Body of pancreas (tissue), 4 donors: ENCODE data around the gene CREB5. TPM values are rescaled to one million over a fixed set of nuclear protein-coding genes. Genes with fewer than 3 reads are reported as not detected.

Experiments used
- ATAC-seq: fragments of 150-250 bp; one replicate; pipeline ENCODE4 v1.9.1; 2016
- DNase-seq, 4 donors: peaks; one replicate each; pipeline ENCODE4 v3.0.0-alpha.2; 2019
- H3K27ac ChIP-seq, 4 donors: fragments of 200-600 bp; sonication (generic); 1 replicate in 3 of 4; 2 replicates in 1 of 4; pipeline versions ENCODE4 v1.5.1 to v1.6.1; 2016 to 2019; ENCODE audit warnings: mild to moderate bottlenecking in 1 of 4, mixed read lengths in 1 of 4, moderate library complexity in 1 of 4
- H3K27me3 ChIP-seq, 2 donors: fragments of 200-600 bp; sonication (generic); one replicate each; pipeline ENCODE4 v1.6.0; 2016; ENCODE audit warnings: mild to moderate bottlenecking in 1 of 2
- H3K36me3 ChIP-seq, 2 donors: fragments of 200-600 bp; sonication (generic); replicated peaks in 1 of 2; 2 replicates each; pipeline ENCODE4 v1.5.1; 2016; ENCODE audit warnings: low read depth in 2 of 2; ENCODE audit not compliant: insufficient read depth in 1 of 2
- H3K4me1 ChIP-seq: fragments of 200-600 bp; sonication (generic); one replicate; pipeline ENCODE4 v1.6.0; 2016
- H3K4me3 ChIP-seq, 2 donors: fragments of 200-600 bp; sonication (generic); 1 replicate in 1 of 2; 2 replicates in 1 of 2; pipeline ENCODE4 v1.5.1; 2016 to 2019
- H3K9me3 ChIP-seq, 3 donors: fragments of 200-600 bp; sonication (generic); 1 replicate in 2 of 3; 2 replicates in 1 of 3; pipeline ENCODE4 v1.5.1; 2016
- CTCF ChIP-seq, 7 experiments: fragments of 450-650 bp in 4 of 7; fragments of 200-600 bp in 3 of 7; sonication (generic) in 3 of 7; IDR thresholded peaks; one replicate each; pipeline ENCODE4 v1.5.1; 2016 to 2019; ENCODE audit warnings: antibody characterized with exemption in 7 of 7
- POLR2A ChIP-seq, 3 donors: fragments of 450-650 bp; IDR thresholded peaks; one replicate each; pipeline ENCODE4 v1.6.1; 2016; ENCODE audit warnings: antibody characterized with exemption in 3 of 3, mild to moderate bottlenecking in 2 of 3
- whole genome bisulfite sequencing, 2 donors: methylation state at CpG; one replicate each; pipeline ENCODE4 v1.1.5; 2017; 5-methylcytosine and 5-hydroxymethylcytosine counted together
- intact Hi-C: fragments of 100-400 bp; cut with DNase I; formaldehyde crosslinking; loops from one replicate; pipeline ENCODE4 v1.15.1; 2023
- total RNA-seq, 2 donors: library from RNA; depleted of rRNA; stranded (reverse); fragments of >200 nt; gene quantifications; one replicate each; pipeline ENCODE4 v1.1.0, GENCODE V29; 2016

CREB5 gene
- total RNA-seq, 2 donors from 2014 or later = 10.4 to 25.7 TPM

GRCh38 chr7:28685242-28685643, 272.9 kb downstream of the CREB5 start:
- Histone ChIP-seq H3K36me3 (no peaks in the 10 kb centered on the region), H3K27ac (peak overlapping the region in 3 of 4 donors; percentile 75 to 93 (median 79)), H3K9me3 (no peaks in the 10 kb centered on the region), H3K4me3 (no peak overlapping the region), H3K27me3 (peaks cover 0 to 3% of the 10 kb centered on the region in 2 donors), H3K4me1 (peaks cover 22% of the 10 kb centered on the region)
- WGBS, 2 donors = 42 to 48% methylated on average over 7 of the region's 7 CpGs
- TF ChIP-seq POLR2A (IDR thresholded peaks at IDR 0.05) (no peak), CTCF (IDR thresholded peaks at IDR 0.05) (no peak)
- intact Hi-C loops = no loop called here
- ATAC-seq (no peak), DNase-seq (peak in 3 of 4 donors; percentile 16 to 41 (median 21))

- H3K36me3 ChIP-seq = no peaks in the 10 kb centered on the region
- peaks cover 0 to 3% of the 10 kb centered on the region in 2 donors for H3K27me3 ChIP-seq
- peaks cover 22% of the 10 kb centered on the region for H3K4me1 ChIP-seq
- 7 to 9% methylated on average over 15 of the region's 15 CpGs for WGBS, 2 donors
- TF ChIP-seq POLR2A (IDR thresholded peaks at IDR 0.05) (peak; percentile 51 to 94 (median 89)), CTCF (IDR thresholded peaks at IDR 0.05) (no peak)
- DNase-seq (peak; percentile 95 to 97 (median 96)), ATAC-seq (peak; percentile 96)
- H3K27ac ChIP-seq = peak overlapping the region in 3 of 4 donors; percentile 75 to 93 (median 79)
- intact Hi-C loops = no loop called here
- no peaks in the 10 kb centered on the region for H3K9me3 ChIP-seq
- peak overlapping the region in 1 of 2 donors; percentile 19 for H3K4me3 ChIP-seq
Measured at GRCh38 chr7:28685644-28686417, 273.5 kb downstream of the CREB5 start.

GRCh38 chr7:28686418-28686800, 274.1 kb downstream of the CREB5 start:
- no peak for TF ChIP-seq CTCF (IDR thresholded peaks at IDR 0.05)
- TF ChIP-seq POLR2A (IDR thresholded peaks at IDR 0.05) = no peak
- intact Hi-C loops = no loop called here
- peaks cover 22% of the 10 kb centered on the region for H3K4me1 ChIP-seq
- WGBS, 2 donors = 7% methylated on average over 12 of the region's 12 CpGs
- H3K4me3 ChIP-seq = peak overlapping the region in 1 of 2 donors; percentile 19
- H3K27me3 ChIP-seq = peaks cover 0 to 3% of the 10 kb centered on the region in 2 donors
- DNase-seq (peak; percentile 17 to 29 (median 20)), ATAC-seq (peak; percentile 43)
- no peaks in the 10 kb centered on the region for H3K36me3 ChIP-seq
- H3K9me3 ChIP-seq = no peaks in the 10 kb centered on the region
- peak overlapping the region in 3 of 4 donors; percentile 75 to 93 (median 79) for H3K27ac ChIP-seq

- 59 to 65% methylated on average over 4 of the region's 4 CpGs for WGBS, 2 donors
- Histone ChIP-seq H3K36me3 (no peaks in the 10 kb centered on the region), H3K4me3 (no peak overlapping the region), H3K9me3 (no peaks in the 10 kb centered on the region), H3K4me1 (peaks cover 22% of the 10 kb centered on the region), H3K27ac (no peak overlapping the region), H3K27me3 (peaks cover 0 to 3% of the 10 kb centered on the region in 2 donors)
- ATAC-seq = no peak
- TF ChIP-seq CTCF (IDR thresholded peaks at IDR 0.05) (no peak), POLR2A (IDR thresholded peaks at IDR 0.05) (no peak)
- intact Hi-C loops = no loop called here
- DNase-seq = no peak
Measured at GRCh38 chr7:28687537-28687936, 275.2 kb downstream of the CREB5 start.
